Thoracic aorta endothelial cell (primary cell): Measurements from ENCODE around the gene ZNF723. TPM values are rescaled to one million over a fixed set of nuclear protein-coding genes. Genes with fewer than 3 reads are reported as not detected.

Experiments
- small RNA-seq: library from RNA; depleted of rRNA; stranded (forward); fragments of <200 nt; gene quantifications from one replicate; pipeline ENCODE3, GENCODE V24; 2012
- total RNA-seq: library from RNA; depleted of rRNA; stranded (reverse); fragments of >200 nt; gene quantifications from 2 replicates; pipeline ENCODE4 v1.2.3, GENCODE V29; 2012

The ZNF723 gene
- total RNA-seq: not detected in 2 replicates

GRCh38 chr19:22832031-22832762, at the start of gene ZNF723:
ZNF723 (plus strand) TSS chr19:22832291; CDS start chr19:22832380, 89 bp downstream.

GRCh38 chr19:22783651-22784410, 48.3 kb upstream of the ZNF723 start, which contains the start of gene ZNF99:
ZNF99 (minus strand) TSS chr19:22784151; CDS start chr19:22784016, 135 bp downstream.

Small RNAs within 50 kb of the gene (small RNA-seq; reads per million reads assigned to genes)
- gene VN1R88P: not detected

Other genes starting within 250 kb of the ZNF723 start
- gene ZNF492, start 198.0 kb upstream of the ZNF723 start, total RNA-seq: 0.27 and 0.36 TPM in 2 replicates
- not detected in 2 replicates for gene ZNF99, start 48.1 kb upstream of the ZNF723 start, total RNA-seq
- 0.07 TPM in 1 of 2 replicates, not detected in the other for gene ZNF728, start 170.9 kb downstream of the ZNF723 start, total RNA-seq